Psoas muscle (tissue), 8 donors: Measurements from ENCODE around the gene UNC5B. TPM values are rescaled to one million over a fixed set of nuclear protein-coding genes. Genes with fewer than 3 reads are reported as not detected.

ENCODE experiments used
- ATAC-seq, 4 donors: fragments of 200-7000 bp; cut with Tn5 transposase; one replicate each; pipeline ENCODE4 v1.9.1; 2020; ENCODE audit warnings: moderate library complexity in 3 of 4, mild to moderate bottlenecking in 2 of 4
- DNase-seq, 2 donors: peaks; one replicate each; pipeline ENCODE4 v3.0.0-alpha.2; 2020
- H3K27ac ChIP-seq: fragments of 200-600 bp; one replicate; pipeline ENCODE4 v1.8.0; 2022
- H3K27me3 ChIP-seq, 3 donors: fragments of 200-600 bp in 1 of 3; one replicate each; pipeline versions ENCODE4 v1.6.1 to v1.8.0; 2013 to 2022; ENCODE audit warnings: low read length in 2 of 3, mild to moderate bottlenecking in 2 of 3, moderate library complexity in 1 of 3; ENCODE audit not compliant: insufficient read depth in 3 of 3
- H3K36me3 ChIP-seq, 2 donors: fragments of 200-600 bp in 1 of 2; one replicate each; pipeline versions ENCODE4 v1.6.1 to v1.8.0; 2013 to 2022; ENCODE audit warnings: low read depth in 1 of 2, mild to moderate bottlenecking in 1 of 2, moderate library complexity in 1 of 2; ENCODE audit not compliant: insufficient read depth in 1 of 2
- H3K4me1 ChIP-seq: fragments of 200-600 bp; one replicate; pipeline ENCODE4 v1.8.0; 2022
- H3K4me3 ChIP-seq: fragments of 200-600 bp; one replicate; pipeline ENCODE4 v1.8.0; 2022; ENCODE audit warnings: mild to moderate bottlenecking
- H3K9me3 ChIP-seq: fragments of 200-600 bp; one replicate; pipeline ENCODE4 v1.8.0; 2022
- WGBS, 3 donors: extraction: QIAGEN DNeasy Blood & Tissue Kit; methylation state at CpG; one replicate each; pipeline versions ENCODE4 v1.1.6 to v1.1.7; 2013; 5-methylcytosine and 5-hydroxymethylcytosine counted together
- intact Hi-C, 2 donors: fragments of 100-400 bp; cut with DNase I; formaldehyde crosslinking; loops; one replicate each; pipeline versions ENCODE4 v1.11.0 to v1.14.2; 2022
- long read RNA-seq, 2 donors: library from polyadenylated mRNA; unstranded; transcript quantifications; one replicate each; pipeline ENCODE4 v2.0.0, GENCODE V29; 2021
- polyA plus RNA-seq, 3 donors: library from polyadenylated mRNA; stranded (reverse); fragments of 200-250 nt; gene quantifications; one replicate each; pipeline ENCODE4 v1.2.3, GENCODE V29; 2013
- total RNA-seq, 4 donors: library from RNA; stranded (reverse); fragmentation: NEBNext Ultra II Directional in 2 of 4; extraction: Animal tissue kit (Norgen Biotek cat#: 25700) in 2 of 4; gene quantifications; one replicate each; pipeline versions ENCODE4 v1.2.1 to v1.2.4, GENCODE V29; 2021 to 2023
- TF ChIP-seq, protein P1 (sequence below): fragments of 200-600 bp; IDR thresholded peaks from one replicate; pipeline ENCODE4 v1.8.0; 2022; ENCODE audit warnings: antibody characterized with exemption
- donor health status: healthy with polysubstance abuse.
- donor health status: DM: no; HTN: no; CAD: no; lungs with moderate emphysema.
- donor health status: Bipolar disorder and iron deficiency.
- donor health status: healthy.
- donor health status: DM: yes; HTN: yes; CAD: no.
- donor health status: DM: no; HTN: no; CAD: no.
- donor health status: DM: no; HTN: no; CAD: no.
- donor health status: DM: yes; HTN: yes; CAD: no.

UNC5B gene
- total RNA-seq = 1 to 10 TPM; 1.1 to 5.7 (median 2.5) TPM
- 1 to 10 TPM in 2 of 3 donors, under 1 TPM in 1; 0.65 to 1.3 (median 1.1) TPM for polyA plus RNA-seq
- long read RNA-seq, donor 1, full-length matches to known transcripts = 3 of 5 reads
- long read RNA-seq, donor 1, partial matches to known transcripts = 0 of 5 reads
- long read RNA-seq, donor 1, other reads (novel, unspliced or antisense) = 2 of 5 reads
- long read RNA-seq, donor 2, partial matches to known transcripts = 1 of 2 reads
- long read RNA-seq, donor 2, other reads (novel, unspliced or antisense) = 1 of 2 reads

DNA sequence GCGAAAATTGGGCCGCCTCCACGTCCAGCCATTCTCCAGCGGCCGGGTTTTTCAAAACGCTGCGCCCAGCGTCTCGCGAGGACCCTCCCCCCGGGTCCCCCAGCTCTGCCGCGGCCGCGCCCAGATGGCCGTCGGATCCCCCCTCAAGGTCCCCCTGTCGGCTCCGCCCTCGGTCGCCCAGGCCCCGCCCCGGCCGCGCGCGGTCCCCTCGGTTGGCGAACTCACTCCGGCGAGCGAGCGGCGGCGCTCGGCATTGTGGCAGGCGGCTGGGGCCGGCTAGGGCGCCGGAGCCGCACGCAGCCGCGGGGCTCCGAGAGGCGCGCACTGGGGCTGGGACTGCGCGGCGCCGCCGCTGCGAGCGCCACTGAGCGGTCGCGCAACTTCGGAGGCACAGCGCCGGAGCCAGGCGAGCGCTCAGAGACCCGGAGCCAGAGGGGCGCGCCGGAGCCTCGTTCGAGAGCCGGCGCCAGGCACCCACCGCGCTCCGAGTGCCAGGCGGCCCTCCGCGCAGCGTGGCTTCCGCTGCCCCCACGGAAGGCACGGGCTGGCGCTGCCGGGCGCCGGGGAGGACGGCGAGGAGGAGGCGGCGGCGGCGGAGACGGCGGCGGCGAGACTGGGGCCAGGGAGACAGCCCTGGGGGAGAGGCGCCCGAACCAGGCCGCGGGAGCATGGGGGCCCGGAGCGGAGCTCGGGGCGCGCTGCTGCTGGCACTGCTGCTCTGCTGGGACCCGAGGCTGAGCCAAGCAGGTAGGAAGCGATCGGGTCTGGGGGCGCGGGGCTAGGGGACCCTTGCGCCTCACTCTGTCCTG, at the start of gene UNC5B:
Gene UNC5B (plus strand): TSS at position 253 of the 809 bp plus-strand sequence. CDS start 416 bp downstream, at position 669.
- H3K4me3 ChIP-seq = peak within 1 kb of the TSS; percentile 84
- TF ChIP-seq, protein P1, sequence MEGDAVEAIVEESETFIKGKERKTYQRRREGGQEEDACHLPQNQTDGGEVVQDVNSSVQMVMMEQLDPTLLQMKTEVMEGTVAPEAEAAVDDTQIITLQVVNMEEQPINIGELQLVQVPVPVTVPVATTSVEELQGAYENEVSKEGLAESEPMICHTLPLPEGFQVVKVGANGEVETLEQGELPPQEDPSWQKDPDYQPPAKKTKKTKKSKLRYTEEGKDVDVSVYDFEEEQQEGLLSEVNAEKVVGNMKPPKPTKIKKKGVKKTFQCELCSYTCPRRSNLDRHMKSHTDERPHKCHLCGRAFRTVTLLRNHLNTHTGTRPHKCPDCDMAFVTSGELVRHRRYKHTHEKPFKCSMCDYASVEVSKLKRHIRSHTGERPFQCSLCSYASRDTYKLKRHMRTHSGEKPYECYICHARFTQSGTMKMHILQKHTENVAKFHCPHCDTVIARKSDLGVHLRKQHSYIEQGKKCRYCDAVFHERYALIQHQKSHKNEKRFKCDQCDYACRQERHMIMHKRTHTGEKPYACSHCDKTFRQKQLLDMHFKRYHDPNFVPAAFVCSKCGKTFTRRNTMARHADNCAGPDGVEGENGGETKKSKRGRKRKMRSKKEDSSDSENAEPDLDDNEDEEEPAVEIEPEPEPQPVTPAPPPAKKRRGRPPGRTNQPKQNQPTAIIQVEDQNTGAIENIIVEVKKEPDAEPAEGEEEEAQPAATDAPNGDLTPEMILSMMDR = peak; percentile 51
- ATAC-seq (peak; percentile 91 to 93 (median 92)), DNase-seq (peak; percentile 90 to 95)
- WGBS, 3 donors = 0 to 1% (median 0%) methylated on average over 48 to 109 of the region's 109 CpGs
- peaks cover 0 to 2% (median 0%) of the 10 kb centered on the region in 3 donors for H3K27me3 ChIP-seq
- no peaks in the 10 kb centered on the region for H3K9me3 ChIP-seq
- H3K4me1 ChIP-seq = peaks cover 13% of the 10 kb centered on the region
- no peaks in the 10 kb centered on the region for H3K36me3 ChIP-seq
- intact Hi-C loops = loop anchor here in 1 of 2 donors (5.0 kb wide), 2 partner anchors 55 to 70 kb away; no protein-coding TSS in a partner anchor
- peak within 1 kb of the TSS; percentile 77 for H3K27ac ChIP-seq

DNA sequence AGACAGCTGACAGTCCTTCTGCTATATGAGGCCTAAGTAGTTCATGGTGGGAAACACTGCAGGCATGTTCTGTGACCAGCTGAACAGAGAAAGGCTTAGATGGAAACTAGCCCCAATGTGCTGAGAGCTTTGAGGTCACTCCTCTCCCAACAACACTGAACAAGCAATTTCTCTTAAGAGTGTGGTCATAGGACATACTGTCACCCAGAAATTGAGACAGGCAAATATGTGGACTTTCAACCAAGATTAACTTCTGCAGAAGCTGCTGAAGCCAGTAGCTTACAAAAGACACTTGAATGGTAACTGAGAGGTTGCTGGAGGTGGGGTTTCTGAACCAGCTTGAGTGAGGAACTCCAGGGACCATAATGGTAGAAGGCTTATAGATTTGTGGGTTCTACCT, 38.9 kb upstream of the UNC5B start:
- intact Hi-C loops = no loop called here
- TF ChIP-seq, protein P1 = no peak
- Histone ChIP-seq H3K27ac (no peak overlapping the region), H3K36me3 (no peaks in the 10 kb centered on the region), H3K4me3 (no peak overlapping the region), H3K4me1 (no peaks in the 10 kb centered on the region), H3K9me3 (no peaks in the 10 kb centered on the region), H3K27me3 (no peaks in the 10 kb centered on the region)
- DNase-seq = no peak
- no peak for ATAC-seq

DNA sequence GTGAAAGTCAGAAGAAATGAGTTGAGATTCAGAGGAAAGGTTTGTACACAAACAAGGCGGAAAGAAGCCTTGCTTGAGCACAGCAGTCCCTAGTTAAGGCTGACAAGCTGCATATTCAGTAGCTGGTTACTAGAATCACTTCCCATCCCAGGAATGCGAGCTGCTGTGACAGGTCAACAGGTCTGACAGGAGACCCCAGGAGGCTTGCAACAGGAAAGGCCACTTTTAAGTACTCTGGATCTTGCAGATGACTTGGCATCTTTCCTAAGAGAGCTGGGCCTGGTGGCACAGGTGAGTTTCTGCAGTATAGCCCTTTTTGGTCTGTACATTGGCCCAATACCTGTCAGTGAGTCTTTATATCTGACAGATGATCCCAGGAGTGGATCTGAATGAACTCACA, 35.7 kb upstream of the UNC5B start:
- Histone ChIP-seq H3K36me3 (no peaks in the 10 kb centered on the region), H3K4me3 (no peak overlapping the region), H3K27me3 (no peaks in the 10 kb centered on the region), H3K27ac (no peak overlapping the region), H3K4me1 (peaks cover 8% of the 10 kb centered on the region), H3K9me3 (no peaks in the 10 kb centered on the region)
- 94 to 97% (median 95%) methylated on average over 2 of the region's 2 CpGs for WGBS, 3 donors
- DNase-seq = no peak
- intact Hi-C loops = no loop called here
- no peak for ATAC-seq
- TF ChIP-seq, protein P1 = no peak

DNA sequence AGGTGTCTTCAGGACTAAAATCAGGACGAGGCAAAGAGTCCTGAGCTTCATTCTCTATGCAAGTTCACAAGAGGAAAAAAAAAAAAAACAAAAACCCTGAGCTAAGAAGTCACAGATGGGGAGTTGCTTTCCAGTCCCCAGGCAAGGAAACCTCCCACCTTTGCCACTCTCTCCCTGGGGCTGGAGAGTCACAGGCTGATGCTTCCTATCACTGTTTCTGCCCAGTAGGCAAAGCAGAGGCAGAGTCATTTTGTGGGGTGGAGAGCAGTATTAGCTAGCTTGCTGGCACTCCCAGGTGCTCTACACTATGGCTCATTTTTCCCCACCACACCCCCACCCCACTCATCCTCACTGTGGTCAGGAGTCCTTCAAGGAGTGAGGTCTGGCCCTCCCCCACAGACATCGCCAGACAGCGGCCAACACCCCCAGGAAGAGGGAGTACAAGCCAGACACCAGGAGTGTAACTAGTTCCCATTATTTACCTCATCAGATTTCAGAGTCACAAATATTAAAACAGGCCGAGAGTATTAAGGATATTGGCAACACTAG, 34.6 kb upstream of the UNC5B start:
- H3K9me3 ChIP-seq = no peaks in the 10 kb centered on the region
- no peak overlapping the region for H3K27ac ChIP-seq
- 80 to 86% (median 82%) methylated on average over 4 of the region's 4 CpGs for WGBS, 3 donors
- no peak for ATAC-seq
- H3K4me1 ChIP-seq = peaks cover 8% of the 10 kb centered on the region
- TF ChIP-seq, protein P1 = no peak
- H3K4me3 ChIP-seq = no peak overlapping the region
- DNase-seq = no peak
- no peaks in the 10 kb centered on the region for H3K27me3 ChIP-seq
- intact Hi-C loops = no loop called here
- H3K36me3 ChIP-seq = no peaks in the 10 kb centered on the region
